ENCODE measurements around the gene HNRNPCL4. TPM values are rescaled to one million over a fixed set of nuclear protein-coding genes. Genes with fewer than 3 reads are reported as not detected.

HNRNPCL4 gene
- total RNA-seq, 2 donors from 2014 or later, result not detected

Other genes with a start within 250 kb of the HNRNPCL4 start
- not detected for gene PRAMEF7, start 249.0 kb downstream of the HNRNPCL4 start, total RNA-seq
- not detected for gene PRAMEF6, start 218.1 kb downstream of the HNRNPCL4 start, total RNA-seq
- not detected for gene PRAMEF27, start 109.1 kb downstream of the HNRNPCL4 start, total RNA-seq
- gene HNRNPCL3, start 104.9 kb downstream of the HNRNPCL4 start, total RNA-seq, result not detected
- gene PRAMEF25, start 94.9 kb downstream of the HNRNPCL4 start, total RNA-seq, result not detected
- gene HNRNPCL2, start 48.8 kb downstream of the HNRNPCL4 start, total RNA-seq, result not detected
- not detected for gene PRAMEF26, start 9.6 kb downstream of the HNRNPCL4 start, total RNA-seq
- gene PRAMEF9, start 6.2 kb upstream of the HNRNPCL4 start, total RNA-seq, result not detected
- gene PRAMEF13, start 35.8 kb upstream of the HNRNPCL4 start, total RNA-seq, result not detected
- not detected for gene PRAMEF18, start 60.5 kb upstream of the HNRNPCL4 start, total RNA-seq
- not detected for gene PRAMEF5, start 88.6 kb upstream of the HNRNPCL4 start, total RNA-seq
- not detected for gene PRAMEF8, start 119.5 kb upstream of the HNRNPCL4 start, total RNA-seq
- gene PRAMEF33, start 137.9 kb upstream of the HNRNPCL4 start, total RNA-seq, result not detected
- gene PRAMEF15, start 149.9 kb upstream of the HNRNPCL4 start, total RNA-seq, result not detected
- gene PRAMEF14, start 181.5 kb upstream of the HNRNPCL4 start, total RNA-seq, result not detected
- not detected for gene PRAMEF19, start 206.3 kb upstream of the HNRNPCL4 start, total RNA-seq
- not detected for gene PRAMEF17, start 224.0 kb upstream of the HNRNPCL4 start, total RNA-seq
- gene PRAMEF20, start 244.8 kb upstream of the HNRNPCL4 start, total RNA-seq, result not detected